Keratinocyte (primary cell): ENCODE measurements around the gene OR13J1. TPM values are rescaled to one million over a fixed set of nuclear protein-coding genes. Genes with fewer than 3 reads are reported as not detected.

ENCODE experiments used
- DNase-seq: peaks from one replicate; pipeline ENCODE4 v3.0.0-alpha.2; 2011; ENCODE audit warnings: low read depth, missing footprints, low spot score
- FAIRE-seq: peaks from 2 replicates; lab custom pipeline; 2011; peaks lifted over from hg19 to GRCh38; lab: Jason Lieb, UNC
- H2AFZ ChIP-seq: 2 replicates; pipeline ENCODE4 v1.6.0; 2012; ENCODE audit warnings: low read length, control low read depth, inconsistent platforms; ENCODE audit not compliant: control insufficient read depth
- H3K27ac ChIP-seq: 2 replicates; pipeline ENCODE4 v1.5.1; 2011; ENCODE audit warnings: low read length; ENCODE audit not compliant: control insufficient read depth, insufficient read depth
- H3K27me3 ChIP-seq: 3 replicates; pipeline ENCODE4 v1.6.0; 2011; ENCODE audit warnings: low read length; ENCODE audit not compliant: control insufficient read depth, insufficient read depth; ENCODE audit errors: extremely low read depth
- H3K36me3 ChIP-seq, 2 experiments: 2 replicates in 1 of 2; 3 replicates in 1 of 2; pipeline ENCODE4 v1.5.1; 2011; ENCODE audit warnings: low read length in 2 of 2, mild to moderate bottlenecking in 1 of 2; ENCODE audit not compliant: control insufficient read depth in 2 of 2, insufficient read depth in 2 of 2; ENCODE audit errors: extremely low read depth in 1 of 2
- H3K4me1 ChIP-seq: 3 replicates; pipeline ENCODE4 v1.5.1; 2011; ENCODE audit warnings: low read length; ENCODE audit not compliant: control insufficient read depth, insufficient read depth; ENCODE audit errors: extremely low read depth
- H3K4me2 ChIP-seq: 3 replicates; pipeline ENCODE4 v1.6.0; 2011; ENCODE audit warnings: low read depth, low read length; ENCODE audit not compliant: control insufficient read depth, insufficient read depth; ENCODE audit errors: extremely low read depth
- H3K4me3 ChIP-seq, 3 experiments: fragments of 200-600 bp in 1 of 3; sonication (generic) in 1 of 3; 2 replicates in 2 of 3; 3 replicates in 1 of 3; pipeline ENCODE4 v1.5.1; 2011 to 2016; ENCODE audit warnings: low read length in 3 of 3, mild to moderate bottlenecking in 3 of 3, control low read depth in 2 of 3, inconsistent platforms in 1 of 3, low read depth in 1 of 3, mixed read lengths in 1 of 3, mixed run types in 1 of 3, moderate library complexity in 1 of 3; ENCODE audit not compliant: control insufficient read depth in 2 of 3, insufficient read depth in 2 of 3; ENCODE audit errors: extremely low read depth in 1 of 3
- H3K79me2 ChIP-seq: 2 replicates; pipeline ENCODE4 v1.6.0; 2012; ENCODE audit warnings: low read length; ENCODE audit not compliant: control insufficient read depth, insufficient read depth
- H3K9ac ChIP-seq: 3 replicates; pipeline ENCODE4 v1.6.0; 2011; ENCODE audit warnings: low read length; ENCODE audit not compliant: control insufficient read depth, insufficient read depth; ENCODE audit errors: extremely low read depth
- H3K9me1 ChIP-seq: 3 replicates; pipeline ENCODE4 v1.6.0; 2011; ENCODE audit warnings: low read length; ENCODE audit not compliant: control insufficient read depth, insufficient read depth; ENCODE audit errors: extremely low read depth
- H3K9me3 ChIP-seq: 2 replicates; pipeline ENCODE4 v1.5.1; 2012; ENCODE audit warnings: low read depth, low read length; ENCODE audit not compliant: control insufficient read depth
- H4K20me1 ChIP-seq: 3 replicates; pipeline ENCODE4 v1.6.0; 2011; ENCODE audit warnings: low read length; ENCODE audit not compliant: control insufficient read depth, insufficient read depth; ENCODE audit errors: extremely low read depth
- EZH2 ChIP-seq: IDR thresholded peaks from one replicate; pipeline ENCODE4 v1.6.1; 2012; ENCODE audit warnings: inconsistent platforms, mild to moderate bottlenecking, low read length, moderate library complexity
- dilution Hi-C: fragments of 300-500 bp; cut with MboI; formaldehyde crosslinking; loops from one replicate; pipeline ENCODE4 v1.7.0; 2020; ENCODE audit warnings: low sequenced_read_pairs; ENCODE audit not compliant: extremely low pct_ligation_motif_present
- polyA plus RNA-seq, 5 experiments: library from polyadenylated mRNA; depleted of rRNA in 3 of 5; stranded (reverse) in 3 of 5; stranded (forward) in 1 of 5; unstranded in 1 of 5; fragments of >200 nt; gene quantifications; 1 replicate in 1 of 5; 2 replicates in 3 of 5; 3 replicates in 1 of 5; pipeline versions ENCODE4 v1.2.1 to v1.2.3, GENCODE V29; 2011 to 2012; ENCODE audit warnings: missing spikeins in 2 of 5, low read depth in 1 of 5, low replicate concordance in 1 of 5
- TF ChIP-seq, protein P1 (sequence below), 3 experiments: IDR thresholded peaks in 1 of 3; conservative IDR thresholded peaks in 1 of 3; optimal IDR thresholded peaks in 1 of 3; 2 replicates in 2 of 3; 3 replicates in 1 of 3; pipeline versions ENCODE3 to v1.5.1; 2011; ENCODE audit warnings: low read length in 3 of 3, mild to moderate bottlenecking in 3 of 3, moderate library complexity in 2 of 3, control low read depth in 1 of 3, inconsistent platforms in 1 of 3; ENCODE audit not compliant: insufficient read depth in 2 of 3; ENCODE audit errors: extremely low read depth in 1 of 3

OR13J1 gene
- polyA plus RNA-seq, 1 donor (not counting 4 experiments of a cell fraction or from before 2014, with no cell fraction given) = not detected

DNA sequence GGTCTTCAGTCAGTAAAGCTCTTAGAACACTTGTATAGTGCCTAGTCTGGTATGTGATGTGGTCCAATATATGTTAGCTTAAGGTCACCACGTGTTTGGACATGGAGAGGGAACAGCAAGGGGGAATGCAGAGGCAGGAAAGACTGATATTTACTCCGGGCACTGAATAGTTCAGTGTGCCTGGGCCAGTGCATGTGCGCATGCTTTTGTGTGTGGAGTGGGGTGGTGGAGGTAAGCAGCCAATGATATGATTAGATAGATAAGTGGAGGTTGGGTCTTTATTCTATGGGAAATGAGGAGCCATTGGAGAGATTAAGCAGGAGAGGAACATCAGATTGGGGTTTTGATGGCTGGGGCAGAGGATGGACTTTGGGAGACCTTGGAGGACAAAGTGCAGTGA lies 14.0 kb downstream of the OR13J1 start:
- no peaks in the 10 kb centered on the region for H4K20me1 ChIP-seq
- H3K36me3 ChIP-seq = no peaks in the 10 kb centered on the region
- no peak overlapping the region for H3K27ac ChIP-seq
- H3K4me2 ChIP-seq = no peak overlapping the region
- H3K9me1 ChIP-seq = no peaks in the 10 kb centered on the region
- peaks cover 17% of the 10 kb centered on the region for H3K27me3 ChIP-seq
- dilution Hi-C loops = no loop called here
- no peaks in the 10 kb centered on the region for H3K4me1 ChIP-seq
- no peak overlapping the region for H3K9ac ChIP-seq
- no peak for TF ChIP-seq EZH2
- TF ChIP-seq, protein P1, sequence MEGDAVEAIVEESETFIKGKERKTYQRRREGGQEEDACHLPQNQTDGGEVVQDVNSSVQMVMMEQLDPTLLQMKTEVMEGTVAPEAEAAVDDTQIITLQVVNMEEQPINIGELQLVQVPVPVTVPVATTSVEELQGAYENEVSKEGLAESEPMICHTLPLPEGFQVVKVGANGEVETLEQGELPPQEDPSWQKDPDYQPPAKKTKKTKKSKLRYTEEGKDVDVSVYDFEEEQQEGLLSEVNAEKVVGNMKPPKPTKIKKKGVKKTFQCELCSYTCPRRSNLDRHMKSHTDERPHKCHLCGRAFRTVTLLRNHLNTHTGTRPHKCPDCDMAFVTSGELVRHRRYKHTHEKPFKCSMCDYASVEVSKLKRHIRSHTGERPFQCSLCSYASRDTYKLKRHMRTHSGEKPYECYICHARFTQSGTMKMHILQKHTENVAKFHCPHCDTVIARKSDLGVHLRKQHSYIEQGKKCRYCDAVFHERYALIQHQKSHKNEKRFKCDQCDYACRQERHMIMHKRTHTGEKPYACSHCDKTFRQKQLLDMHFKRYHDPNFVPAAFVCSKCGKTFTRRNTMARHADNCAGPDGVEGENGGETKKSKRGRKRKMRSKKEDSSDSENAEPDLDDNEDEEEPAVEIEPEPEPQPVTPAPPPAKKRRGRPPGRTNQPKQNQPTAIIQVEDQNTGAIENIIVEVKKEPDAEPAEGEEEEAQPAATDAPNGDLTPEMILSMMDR (optimal IDR thresholded peaks at IDR 0.05 in 1 of 3, IDR thresholded peaks at IDR 0.05 in 1 of 3, conservative IDR thresholded peaks at IDR 0.05 in 1 of 3; ENCODE audit: extremely low read depth in 1 of 3, insufficient read depth in 2 of 3, low read length in 3 of 3) = no peak
- DNase-seq = no peak
- H3K9me3 ChIP-seq = no peaks in the 10 kb centered on the region
- no peak overlapping the region for H3K4me3 ChIP-seq
- FAIRE-seq = no peak
- no peak overlapping the region for H2AFZ ChIP-seq
- no peaks in the 10 kb centered on the region for H3K79me2 ChIP-seq

DNA sequence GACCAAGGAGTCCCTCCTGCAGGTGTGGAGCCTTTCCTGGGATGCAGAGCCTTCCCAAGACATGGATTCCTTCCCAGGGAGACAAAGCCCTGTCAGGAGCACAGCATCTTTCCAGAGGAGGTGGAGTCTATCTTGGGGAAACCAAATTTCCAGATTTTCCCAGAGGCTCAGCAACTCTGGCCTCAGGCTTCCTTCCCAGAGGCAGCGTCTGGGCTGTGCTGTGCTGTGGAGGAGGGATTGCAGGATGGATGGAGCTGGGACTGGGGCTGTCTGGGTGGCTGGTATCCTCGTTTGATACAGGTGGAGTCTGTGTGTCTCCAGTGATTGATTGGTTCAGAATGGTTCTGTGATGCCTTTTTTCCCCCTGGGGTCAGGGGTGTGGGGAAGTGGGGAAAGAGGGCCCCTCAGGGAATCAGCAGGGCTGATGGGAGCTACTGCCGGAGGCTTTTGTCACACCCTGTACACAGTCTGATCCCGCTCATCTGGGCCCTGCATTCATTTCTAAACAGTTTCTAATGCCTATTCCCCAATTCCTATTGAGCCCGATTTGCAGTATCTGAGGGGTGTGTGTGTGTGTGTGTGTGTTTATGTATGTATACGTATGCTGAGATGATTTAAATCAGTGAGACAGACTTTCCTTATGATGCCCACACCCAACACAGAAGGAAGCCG lies 16.0 kb downstream of the OR13J1 start:
- FAIRE-seq (no peak), DNase-seq (no peak)
- H3K4me2 ChIP-seq = no peak overlapping the region
- H2AFZ ChIP-seq = no peak overlapping the region
- no peak overlapping the region for H3K4me3 ChIP-seq
- dilution Hi-C loops = no loop called here
- no peaks in the 10 kb centered on the region for H3K79me2 ChIP-seq
- no peaks in the 10 kb centered on the region for H3K4me1 ChIP-seq
- H3K27me3 ChIP-seq = peaks cover 14% of the 10 kb centered on the region
- no peaks in the 10 kb centered on the region for H3K9me1 ChIP-seq
- H4K20me1 ChIP-seq = no peaks in the 10 kb centered on the region
- peaks cover 0 to 1% of the 10 kb centered on the region in 2 experiments for H3K36me3 ChIP-seq
- TF ChIP-seq, protein P1 (optimal IDR thresholded peaks at IDR 0.05 in 1 of 3, IDR thresholded peaks at IDR 0.05 in 1 of 3, conservative IDR thresholded peaks at IDR 0.05 in 1 of 3; ENCODE audit: extremely low read depth in 1 of 3, insufficient read depth in 2 of 3, low read length in 3 of 3) = no peak
- TF ChIP-seq EZH2 = no peak
- H3K9me3 ChIP-seq = no peaks in the 10 kb centered on the region
- H3K27ac ChIP-seq = no peak overlapping the region
- H3K9ac ChIP-seq = no peak overlapping the region
